ENCODE data around the gene ANO9.
"Not testable (repeated sequence)": the region's sequence is repeated elsewhere in the genome, so short reads cannot be mapped to it uniquely, and the experiment has no call there.

The ANO9 gene

DNA sequence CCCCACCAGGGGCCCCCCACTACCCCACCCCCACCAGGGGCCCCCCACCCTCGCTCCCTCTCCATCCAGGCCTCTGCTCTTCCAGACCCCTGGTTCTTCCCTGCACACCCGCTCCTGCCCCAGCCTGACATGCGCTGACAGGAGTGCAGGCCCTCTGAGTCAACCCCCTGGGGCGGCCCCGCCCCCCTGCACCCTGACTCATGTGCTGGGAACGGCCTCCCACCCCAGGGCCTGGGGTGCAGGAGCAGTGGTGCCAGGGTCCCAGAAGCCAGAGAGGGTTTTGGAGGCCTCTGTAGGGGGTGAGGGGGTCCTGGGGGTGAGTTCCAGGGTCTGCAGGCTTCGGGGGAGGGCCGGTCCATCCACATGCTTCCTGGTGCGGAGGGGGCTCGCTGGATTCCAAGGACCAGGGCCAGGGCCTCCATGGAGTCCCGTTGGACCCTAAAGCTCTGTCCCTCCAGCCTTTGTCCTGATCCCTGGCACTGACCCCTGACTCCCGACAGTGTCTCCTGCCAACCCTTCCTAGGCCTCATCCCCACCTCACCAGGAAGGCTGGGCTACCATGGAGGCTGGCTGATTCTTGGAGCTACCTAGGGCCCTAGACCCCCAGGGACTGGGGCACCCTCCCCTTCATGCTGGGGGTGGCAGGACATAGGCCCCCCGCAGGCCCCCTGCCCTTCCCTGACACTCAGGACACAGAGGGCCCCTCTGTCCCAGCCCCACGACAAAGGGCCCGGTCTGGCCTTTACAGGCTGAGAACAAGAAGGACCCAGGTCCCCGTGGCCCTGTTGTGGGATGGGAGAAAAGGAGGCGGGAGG lies 48.4 kb downstream of the ANO9 start:
- H3K36me3 ChIP-seq (ENCODE audit: control insufficient read depth in 1 of 2, insufficient read depth in 2 of 2, low read length in 2 of 2): no peaks in the 10 kb centered on the region
- H3K4me1 ChIP-seq (ENCODE audit: control insufficient read depth in 1 of 2, insufficient read depth in 2 of 2, low read length in 2 of 2): peaks cover 0 to 11% of the 10 kb centered on the region in 2 donors
- peak overlapping the region; percentile 60 for H3K27ac ChIP-seq (ENCODE audit: low read length)
- H3K9me3 ChIP-seq (ENCODE audit: control insufficient read depth in 1 of 2, low read length in 2 of 2): no peaks in the 10 kb centered on the region
- H3K27me3 ChIP-seq (ENCODE audit: low read depth, low read length): no peaks in the 10 kb centered on the region
- no peak overlapping the region for H3K4me3 ChIP-seq (ENCODE audit: low read depth in 1 of 2, low read length in 2 of 2)

DNA sequence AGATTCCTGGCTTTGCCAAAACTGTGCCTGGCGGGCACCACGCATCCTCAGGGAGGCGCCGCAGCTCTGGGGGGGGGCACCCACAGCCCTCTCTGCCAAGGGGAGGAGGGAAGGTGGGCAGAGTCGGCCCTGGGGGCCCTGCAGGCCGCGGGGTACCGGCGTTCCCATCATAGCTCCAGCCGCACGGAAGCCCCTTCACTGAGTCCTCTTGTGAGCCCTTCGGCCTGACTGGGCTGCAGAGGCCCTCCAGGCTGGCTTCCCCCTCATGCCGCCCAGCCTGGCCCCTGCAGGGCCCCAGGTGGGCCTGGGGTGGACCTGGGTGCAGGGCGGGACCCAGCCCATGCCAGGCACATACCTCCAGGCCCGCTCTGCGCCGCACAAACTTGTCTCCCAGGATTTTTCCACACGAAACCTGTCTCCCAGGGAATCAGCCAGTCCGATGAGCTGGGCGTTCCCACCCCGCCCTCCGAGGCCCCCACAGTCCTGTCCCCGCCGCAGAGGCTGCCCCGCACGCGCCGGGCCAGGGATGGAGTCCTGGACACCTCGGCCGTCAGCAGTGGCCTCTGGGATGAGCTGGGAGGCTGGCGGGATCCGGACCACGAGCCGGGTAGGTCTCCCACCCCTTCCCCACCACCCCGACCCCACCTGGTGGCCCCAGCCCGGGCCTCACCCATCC lies 49.6 kb downstream of the ANO9 start:
- no peak overlapping the region for H3K4me3 ChIP-seq (ENCODE audit: low read depth in 1 of 2, low read length in 2 of 2)
- no peaks in the 10 kb centered on the region for H3K9me3 ChIP-seq (ENCODE audit: control insufficient read depth in 1 of 2, low read length in 2 of 2)
- H3K27me3 ChIP-seq (ENCODE audit: low read depth, low read length): no peaks in the 10 kb centered on the region
- H3K4me1 ChIP-seq (ENCODE audit: control insufficient read depth in 1 of 2, insufficient read depth in 2 of 2, low read length in 2 of 2): peaks cover 0 to 7% of the 10 kb centered on the region in 2 donors
- no peak overlapping the region for H3K27ac ChIP-seq (ENCODE audit: low read length)
- H3K36me3 ChIP-seq (ENCODE audit: control insufficient read depth in 1 of 2, insufficient read depth in 2 of 2, low read length in 2 of 2): no peaks in the 10 kb centered on the region

GRCh38 chr11:391117-392017 lies 50.4 kb downstream of the ANO9 start:
- Histone ChIP-seq H3K9me3 (ENCODE audit: control insufficient read depth in 1 of 2, low read length in 2 of 2) (peaks cover 0 to 5% of the 10 kb centered on the region in 2 donors), H3K4me3 (ENCODE audit: low read depth in 1 of 2, low read length in 2 of 2) (no peak overlapping the region), H3K27ac (ENCODE audit: low read length) (no peak overlapping the region), H3K4me1 (ENCODE audit: control insufficient read depth in 1 of 2, insufficient read depth in 2 of 2, low read length in 2 of 2) (no peaks in the 10 kb centered on the region), H3K36me3 (ENCODE audit: control insufficient read depth in 1 of 2, insufficient read depth in 2 of 2, low read length in 2 of 2) (no peaks in the 10 kb centered on the region), H3K27me3 (ENCODE audit: low read depth, low read length) (no peaks in the 10 kb centered on the region)

- Histone ChIP-seq H3K4me1 (ENCODE audit: control insufficient read depth in 1 of 2, insufficient read depth in 2 of 2, low read length in 2 of 2) (no peaks in the 10 kb centered on the region), H3K36me3 (ENCODE audit: control insufficient read depth in 1 of 2, insufficient read depth in 2 of 2, low read length in 2 of 2) (no peaks in the 10 kb centered on the region), H3K9me3 (ENCODE audit: control insufficient read depth in 1 of 2, low read length in 2 of 2) (peaks cover 0 to 9% of the 10 kb centered on the region in 2 donors), H3K27me3 (ENCODE audit: low read depth, low read length) (no peaks in the 10 kb centered on the region), H3K27ac (ENCODE audit: low read length) (no peak overlapping the region), H3K4me3 (ENCODE audit: low read depth in 1 of 2, low read length in 2 of 2) (no peak overlapping the region)
Observed at GRCh38 chr11:390175-390574, 51.6 kb downstream of the ANO9 start.

- not testable (repeated sequence) for H3K36me3 ChIP-seq (ENCODE audit: control insufficient read depth in 1 of 2, insufficient read depth in 2 of 2, low read length in 2 of 2); H3K4me1 ChIP-seq (ENCODE audit: control insufficient read depth in 1 of 2, insufficient read depth in 2 of 2, low read length in 2 of 2); H3K4me3 ChIP-seq (ENCODE audit: low read depth in 1 of 2, low read length in 2 of 2); H3K27me3 ChIP-seq (ENCODE audit: low read depth, low read length); H3K9me3 ChIP-seq (ENCODE audit: control insufficient read depth in 1 of 2, low read length in 2 of 2); H3K27ac ChIP-seq (ENCODE audit: low read length)
Observed at GRCh38 chr11:389369-389768, 52.4 kb downstream of the ANO9 start.

DNA sequence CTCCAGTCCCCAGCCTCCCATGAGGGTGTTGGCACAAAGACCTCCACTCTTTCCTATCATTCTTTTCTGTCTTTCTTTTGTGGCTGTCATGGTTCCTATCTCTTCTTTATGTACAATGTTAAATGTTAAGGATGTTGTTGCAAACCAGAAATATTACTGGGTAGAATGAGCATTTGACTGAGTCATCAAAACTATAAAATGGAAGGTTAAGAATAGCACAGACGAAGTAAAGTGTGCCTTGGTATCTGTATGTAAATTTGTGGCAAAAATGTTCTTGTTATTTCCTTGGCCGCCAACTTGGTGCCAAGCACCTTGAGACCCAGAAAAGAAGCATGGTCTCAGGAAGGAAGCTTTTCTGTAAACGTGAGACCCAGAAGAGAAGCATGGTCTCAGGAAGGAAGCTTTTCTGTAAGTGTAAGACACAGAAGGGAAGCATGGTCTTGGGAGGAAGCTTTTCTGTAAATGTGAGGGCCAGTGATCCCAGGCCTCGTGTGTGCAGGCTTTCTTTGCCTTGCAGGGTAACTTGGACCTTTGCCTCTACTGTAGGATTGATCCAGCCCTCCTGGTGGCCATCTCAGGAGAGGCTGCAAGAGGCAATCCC lies 54.5 kb downstream of the ANO9 start:
- no peaks in the 10 kb centered on the region for H3K4me1 ChIP-seq (ENCODE audit: control insufficient read depth in 1 of 2, insufficient read depth in 2 of 2, low read length in 2 of 2)
- H3K36me3 ChIP-seq (ENCODE audit: control insufficient read depth in 1 of 2, insufficient read depth in 2 of 2, low read length in 2 of 2): no peaks in the 10 kb centered on the region
- H3K27me3 ChIP-seq (ENCODE audit: low read depth, low read length): no peaks in the 10 kb centered on the region
- no peak overlapping the region for H3K4me3 ChIP-seq (ENCODE audit: low read depth in 1 of 2, low read length in 2 of 2)
- peaks cover 0 to 9% of the 10 kb centered on the region in 2 donors for H3K9me3 ChIP-seq (ENCODE audit: control insufficient read depth in 1 of 2, low read length in 2 of 2)
- H3K27ac ChIP-seq (ENCODE audit: low read length): no peak overlapping the region

GRCh38 chr11:386483-386882 lies 55.3 kb downstream of the ANO9 start:
- Histone ChIP-seq H3K4me1 (ENCODE audit: control insufficient read depth in 1 of 2, insufficient read depth in 2 of 2, low read length in 2 of 2) (no peaks in the 10 kb centered on the region), H3K36me3 (ENCODE audit: control insufficient read depth in 1 of 2, insufficient read depth in 2 of 2, low read length in 2 of 2) (no peaks in the 10 kb centered on the region), H3K27me3 (ENCODE audit: low read depth, low read length) (no peaks in the 10 kb centered on the region), H3K4me3 (ENCODE audit: low read depth in 1 of 2, low read length in 2 of 2) (no peak overlapping the region), H3K27ac (ENCODE audit: low read length) (no peak overlapping the region), H3K9me3 (ENCODE audit: control insufficient read depth in 1 of 2, low read length in 2 of 2) (peaks cover 0 to 9% of the 10 kb centered on the region in 2 donors)

DNA sequence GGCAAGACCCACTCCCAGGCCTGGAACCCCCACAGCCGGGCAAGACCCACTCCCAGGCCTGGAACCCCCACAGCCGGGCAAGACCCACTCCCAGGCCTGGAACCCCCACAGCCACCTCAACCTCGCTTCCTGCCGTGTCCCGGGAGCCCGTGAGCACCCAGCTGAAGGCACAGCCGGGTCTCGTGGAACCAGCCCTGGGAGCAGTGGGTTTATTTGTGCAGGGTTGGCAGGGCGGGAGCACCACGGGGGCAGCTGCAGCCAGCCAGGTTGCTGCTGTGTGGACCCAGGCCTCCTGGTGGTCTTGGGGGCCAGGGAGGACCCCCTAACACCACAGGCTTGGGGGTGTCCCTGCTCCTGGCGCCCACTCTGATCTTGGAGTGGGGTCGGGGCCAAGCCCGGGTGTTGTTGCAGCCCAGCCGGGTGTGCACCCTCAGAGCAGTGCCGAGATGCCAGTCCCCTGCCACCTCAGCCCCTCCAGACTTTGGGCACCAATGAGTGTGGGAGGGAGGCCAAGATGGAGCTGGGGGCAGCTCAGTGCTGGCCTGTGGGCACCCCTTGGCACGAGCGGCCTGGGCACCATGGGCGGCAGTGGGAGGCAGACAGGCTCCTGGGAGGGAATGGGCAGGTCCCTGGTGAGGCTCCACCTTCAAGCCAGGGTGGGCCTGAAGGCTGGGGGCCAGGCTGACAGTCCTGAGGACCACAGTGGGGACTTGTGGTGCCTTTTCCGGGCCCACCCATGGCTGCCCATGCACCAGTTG lies 56.0 kb downstream of the ANO9 start:
- Histone ChIP-seq H3K4me1 (ENCODE audit: control insufficient read depth in 1 of 2, insufficient read depth in 2 of 2, low read length in 2 of 2) (no peaks in the 10 kb centered on the region), H3K27me3 (ENCODE audit: low read depth, low read length) (no peaks in the 10 kb centered on the region), H3K9me3 (ENCODE audit: control insufficient read depth in 1 of 2, low read length in 2 of 2) (peaks cover 0 to 9% of the 10 kb centered on the region in 2 donors), H3K4me3 (ENCODE audit: low read depth in 1 of 2, low read length in 2 of 2) (no peak overlapping the region), H3K36me3 (ENCODE audit: control insufficient read depth in 1 of 2, insufficient read depth in 2 of 2, low read length in 2 of 2) (no peaks in the 10 kb centered on the region), H3K27ac (ENCODE audit: low read length) (no peak overlapping the region)

- H3K27ac ChIP-seq (ENCODE audit: low read length): no peak overlapping the region
- H3K27me3 ChIP-seq (ENCODE audit: low read depth, low read length): no peaks in the 10 kb centered on the region
- peaks cover 0 to 9% of the 10 kb centered on the region in 2 donors for H3K9me3 ChIP-seq (ENCODE audit: control insufficient read depth in 1 of 2, low read length in 2 of 2)
- no peaks in the 10 kb centered on the region for H3K36me3 ChIP-seq (ENCODE audit: control insufficient read depth in 1 of 2, insufficient read depth in 2 of 2, low read length in 2 of 2)
- no peak overlapping the region for H3K4me3 ChIP-seq (ENCODE audit: low read depth in 1 of 2, low read length in 2 of 2)
- no peaks in the 10 kb centered on the region for H3K4me1 ChIP-seq (ENCODE audit: control insufficient read depth in 1 of 2, insufficient read depth in 2 of 2, low read length in 2 of 2)
Observed at GRCh38 chr11:384511-384910, 57.3 kb downstream of the ANO9 start.

GRCh38 chr11:383431-383830 lies 58.4 kb downstream of the ANO9 start:
- H3K36me3 ChIP-seq (ENCODE audit: control insufficient read depth in 1 of 2, insufficient read depth in 2 of 2, low read length in 2 of 2): no peaks in the 10 kb centered on the region
- no peak overlapping the region for H3K27ac ChIP-seq (ENCODE audit: low read length)
- no peaks in the 10 kb centered on the region for H3K27me3 ChIP-seq (ENCODE audit: low read depth, low read length)
- H3K9me3 ChIP-seq (ENCODE audit: control insufficient read depth in 1 of 2, low read length in 2 of 2): peaks cover 0 to 9% of the 10 kb centered on the region in 2 donors
- no peak overlapping the region for H3K4me3 ChIP-seq (ENCODE audit: low read depth in 1 of 2, low read length in 2 of 2)
- H3K4me1 ChIP-seq (ENCODE audit: control insufficient read depth in 1 of 2, insufficient read depth in 2 of 2, low read length in 2 of 2): no peaks in the 10 kb centered on the region
